ENCODE measurements around the gene FAM171A2.
"Not testable (repeated sequence)": the region's sequence is repeated elsewhere in the genome, so short reads cannot be mapped to it uniquely, and the experiment has no call there.

The FAM171A2 gene

DNA sequence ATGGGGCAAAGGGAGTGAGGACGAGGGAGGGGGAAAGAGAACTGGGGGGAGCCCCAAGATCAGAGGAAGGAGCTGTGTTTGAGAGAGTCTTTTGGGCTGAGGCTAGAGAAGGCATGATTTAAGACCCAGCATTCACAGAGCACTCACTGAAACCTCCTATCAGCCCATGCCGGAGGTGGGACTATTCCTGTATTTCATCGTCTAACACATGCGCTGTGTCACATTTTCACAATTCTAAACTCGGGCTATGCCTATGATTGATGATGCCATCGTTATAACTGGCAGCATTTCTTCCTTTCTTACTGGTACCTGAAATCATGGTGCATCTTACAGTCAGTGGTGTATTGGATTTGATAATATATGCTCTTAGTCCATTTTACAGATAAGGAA lies 3.5 kb downstream of the FAM171A2 start:
- no peak for DNase-seq

GRCh38 chr17:44359458-44360143 lies 4.1 kb downstream of the FAM171A2 start:
- DNase-seq, result no peak

DNA sequence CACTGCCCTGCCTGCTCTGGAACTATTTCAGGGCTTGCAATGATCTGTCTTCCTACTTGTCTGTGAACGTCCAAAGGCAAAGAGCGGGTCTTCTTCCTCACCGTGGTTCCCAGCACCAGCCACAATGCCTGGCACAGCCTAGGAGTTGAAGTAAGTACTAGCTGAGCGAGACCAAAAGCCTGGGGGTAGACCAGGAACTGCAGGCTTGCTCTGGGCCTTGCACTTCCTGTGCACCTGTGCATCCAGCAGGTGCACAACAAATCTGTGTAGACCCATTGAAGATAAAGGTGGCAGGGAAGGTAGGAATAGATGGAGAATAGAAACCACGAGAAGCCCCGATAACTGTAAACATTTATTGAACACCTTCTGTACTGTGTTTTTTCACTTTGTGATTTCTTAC lies 4.6 kb downstream of the FAM171A2 start:
- DNase-seq, result no peak

GRCh38 chr17:44358066-44358465 lies 5.6 kb downstream of the FAM171A2 start:
- DNase-seq, result no peak

DNA sequence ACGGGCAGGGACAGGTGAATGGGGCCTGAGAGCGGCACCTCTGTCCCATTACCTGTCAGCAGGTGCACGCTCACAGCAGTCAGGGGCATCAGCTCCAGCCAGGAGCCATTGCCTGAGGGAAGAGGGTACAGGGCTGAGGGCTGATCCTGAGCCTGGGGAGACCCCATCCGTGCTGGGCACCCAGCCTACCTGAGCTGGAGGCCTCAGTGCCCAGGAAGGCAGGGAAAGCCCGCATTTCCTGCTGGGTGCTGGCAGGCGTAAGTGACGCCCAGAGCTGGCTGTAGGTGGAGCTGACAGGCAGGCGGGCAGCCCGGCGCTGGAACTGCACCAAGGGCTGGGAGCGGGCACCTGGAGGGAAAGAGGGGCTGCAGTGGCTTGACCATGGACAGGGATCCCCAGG lies 7.4 kb downstream of the FAM171A2 start:
- DNase-seq, result no peak

- no peak for DNase-seq
Observed at GRCh38 chr17:44355642-44356099, 8.0 kb downstream of the FAM171A2 start.

GRCh38 chr17:44354582-44355561 lies 8.8 kb downstream of the FAM171A2 start:
- no peak for DNase-seq

- no peak for DNase-seq
Observed at GRCh38 chr17:44353672-44354331, 9.9 kb downstream of the FAM171A2 start.

DNA sequence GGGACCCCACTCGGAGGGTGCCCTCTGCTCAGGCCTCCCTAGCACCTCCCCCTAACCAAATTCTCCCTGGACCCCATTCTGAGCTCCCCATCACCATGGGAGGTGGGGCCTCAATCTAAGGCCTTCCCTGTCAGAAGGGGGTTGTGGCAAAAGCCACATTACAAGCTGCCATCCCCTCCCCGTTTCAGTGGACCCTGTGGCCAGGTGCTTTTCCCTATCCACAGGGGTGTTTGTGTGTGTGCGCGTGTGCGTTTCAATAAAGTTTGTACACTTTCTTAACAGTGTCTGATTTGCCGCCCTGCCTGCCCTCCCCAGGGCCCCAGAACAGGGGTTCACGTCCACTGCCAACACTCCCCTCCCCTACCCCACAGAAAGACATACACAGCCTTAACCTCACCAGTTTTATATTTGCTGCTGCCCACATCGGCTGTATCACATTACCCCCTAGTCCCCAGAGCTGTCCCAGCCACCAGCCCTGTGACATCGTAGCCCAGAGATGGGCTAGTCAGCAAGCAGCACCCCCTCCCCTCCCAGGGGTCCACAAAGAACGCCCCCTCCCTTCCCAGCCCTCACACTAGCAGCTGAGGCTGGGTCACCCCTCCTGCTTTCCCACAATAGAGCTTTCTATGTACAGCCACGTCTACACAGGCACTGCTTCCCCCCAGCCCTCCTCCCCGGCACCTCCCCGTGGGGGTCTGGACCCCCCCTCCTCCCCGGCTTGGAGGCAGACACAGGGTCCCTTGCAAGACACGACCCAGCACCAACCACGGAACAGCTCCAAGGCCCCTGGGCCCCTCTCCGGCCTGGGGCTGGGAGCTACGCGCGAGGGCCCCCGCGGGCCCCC lies 10.6 kb downstream of the FAM171A2 start:
- DNase-seq, result no peak

DNA sequence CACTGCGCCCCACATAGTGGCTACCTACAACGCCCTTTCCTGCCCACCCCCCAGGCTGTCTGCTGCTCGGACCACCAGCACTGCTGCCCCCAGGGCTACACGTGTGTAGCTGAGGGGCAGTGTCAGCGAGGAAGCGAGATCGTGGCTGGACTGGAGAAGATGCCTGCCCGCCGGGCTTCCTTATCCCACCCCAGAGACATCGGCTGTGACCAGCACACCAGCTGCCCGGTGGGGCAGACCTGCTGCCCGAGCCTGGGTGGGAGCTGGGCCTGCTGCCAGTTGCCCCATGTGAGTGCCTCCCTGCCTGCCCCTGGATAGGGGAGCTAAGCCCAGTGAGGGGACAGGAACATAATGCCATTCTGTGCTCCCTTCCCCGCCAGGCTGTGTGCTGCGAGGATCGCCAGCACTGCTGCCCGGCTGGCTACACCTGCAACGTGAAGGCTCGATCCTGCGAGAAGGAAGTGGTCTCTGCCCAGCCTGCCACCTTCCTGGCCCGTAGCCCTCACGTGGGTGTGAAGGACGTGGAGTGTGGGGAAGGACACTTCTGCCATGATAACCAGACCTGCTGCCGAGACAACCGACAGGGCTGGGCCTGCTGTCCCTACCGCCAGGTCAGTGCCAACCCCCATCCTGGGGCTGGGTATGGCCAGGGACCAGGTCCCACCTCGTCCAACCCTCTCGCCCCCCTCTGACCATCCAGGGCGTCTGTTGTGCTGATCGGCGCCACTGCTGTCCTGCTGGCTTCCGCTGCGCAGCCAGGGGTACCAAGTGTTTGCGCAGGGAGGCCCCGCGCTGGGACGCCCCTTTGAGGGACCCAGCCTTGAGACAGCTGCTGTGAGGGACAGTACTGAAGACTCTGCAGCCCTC lies 11.5 kb downstream of the FAM171A2 start:
- no peak for DNase-seq

DNA sequence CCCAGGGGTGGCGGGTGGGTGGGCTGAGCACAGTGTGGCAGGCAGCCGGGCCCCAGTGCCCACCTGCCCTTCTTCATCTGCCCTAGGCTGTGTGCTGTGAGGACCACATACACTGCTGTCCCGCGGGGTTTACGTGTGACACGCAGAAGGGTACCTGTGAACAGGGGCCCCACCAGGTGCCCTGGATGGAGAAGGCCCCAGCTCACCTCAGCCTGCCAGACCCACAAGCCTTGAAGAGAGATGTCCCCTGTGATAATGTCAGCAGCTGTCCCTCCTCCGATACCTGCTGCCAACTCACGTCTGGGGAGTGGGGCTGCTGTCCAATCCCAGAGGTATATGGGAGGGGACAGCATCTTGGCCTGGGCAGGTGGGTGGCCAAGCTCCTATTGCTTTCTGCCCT lies 12.2 kb downstream of the FAM171A2 start:
- DNase-seq, result no peak

DNA sequence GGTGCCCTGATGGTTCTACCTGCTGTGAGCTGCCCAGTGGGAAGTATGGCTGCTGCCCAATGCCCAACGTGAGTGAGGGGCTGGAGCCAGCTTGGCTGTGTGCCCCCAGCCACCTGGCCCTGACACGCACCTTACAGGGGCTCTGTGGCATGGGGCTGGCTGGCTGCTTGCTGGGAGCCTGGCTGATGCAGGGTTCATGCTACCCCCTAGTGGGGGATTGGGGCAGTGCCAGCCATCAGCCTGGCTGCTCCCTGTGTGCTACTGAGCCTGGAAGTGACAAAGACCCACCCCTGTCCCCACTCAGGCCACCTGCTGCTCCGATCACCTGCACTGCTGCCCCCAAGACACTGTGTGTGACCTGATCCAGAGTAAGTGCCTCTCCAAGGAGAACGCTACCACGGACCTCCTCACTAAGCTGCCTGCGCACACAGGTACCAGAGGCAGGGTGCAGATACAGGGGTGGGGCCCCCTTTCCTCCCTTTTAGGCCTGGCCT lies 12.9 kb downstream of the FAM171A2 start:
- peak; percentile 31 for DNase-seq

- DNase-seq, result no peak
Observed at GRCh38 chr17:44349553-44350070, 14.0 kb downstream of the FAM171A2 start.

- no peak for DNase-seq
Observed at GRCh38 chr17:44348988-44349364, 14.7 kb downstream of the FAM171A2 start.

DNA sequence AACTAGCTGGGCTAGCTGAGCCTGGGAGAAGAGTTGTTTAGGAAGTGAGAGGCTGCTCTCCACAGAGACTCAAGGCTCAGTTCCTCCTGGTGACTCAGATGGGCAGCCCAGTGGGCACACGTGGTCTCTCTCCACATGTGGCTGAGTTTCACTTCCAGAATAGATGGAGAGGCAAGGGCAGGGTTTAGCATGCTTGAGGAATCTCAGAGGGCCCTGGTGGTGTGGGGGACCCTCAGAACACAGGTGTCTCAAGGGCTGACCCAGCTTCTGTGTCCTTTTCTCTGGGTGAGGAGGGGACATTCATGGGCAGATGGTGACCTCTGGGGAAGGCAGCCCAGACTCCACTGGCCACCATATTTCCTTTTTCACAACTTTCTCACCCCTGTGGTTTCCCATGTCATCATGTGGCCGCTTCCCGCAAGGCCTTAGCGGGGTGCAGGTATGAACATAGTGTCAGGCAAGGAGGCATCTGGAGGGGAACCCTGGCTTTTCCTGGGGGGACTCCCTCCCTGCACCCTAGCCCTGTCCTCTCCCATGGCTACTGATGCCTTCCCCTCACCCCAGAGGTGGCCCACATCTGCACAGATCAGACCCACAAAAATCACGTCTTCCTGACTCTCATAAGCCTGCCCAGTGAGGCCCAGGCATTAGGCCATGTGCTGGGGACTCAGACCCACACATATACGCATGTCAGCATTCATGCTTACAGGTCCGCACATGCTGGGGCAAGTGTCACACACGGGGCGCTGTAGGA lies 15.2 kb downstream of the FAM171A2 start:
- DNase-seq, result no peak

DNA sequence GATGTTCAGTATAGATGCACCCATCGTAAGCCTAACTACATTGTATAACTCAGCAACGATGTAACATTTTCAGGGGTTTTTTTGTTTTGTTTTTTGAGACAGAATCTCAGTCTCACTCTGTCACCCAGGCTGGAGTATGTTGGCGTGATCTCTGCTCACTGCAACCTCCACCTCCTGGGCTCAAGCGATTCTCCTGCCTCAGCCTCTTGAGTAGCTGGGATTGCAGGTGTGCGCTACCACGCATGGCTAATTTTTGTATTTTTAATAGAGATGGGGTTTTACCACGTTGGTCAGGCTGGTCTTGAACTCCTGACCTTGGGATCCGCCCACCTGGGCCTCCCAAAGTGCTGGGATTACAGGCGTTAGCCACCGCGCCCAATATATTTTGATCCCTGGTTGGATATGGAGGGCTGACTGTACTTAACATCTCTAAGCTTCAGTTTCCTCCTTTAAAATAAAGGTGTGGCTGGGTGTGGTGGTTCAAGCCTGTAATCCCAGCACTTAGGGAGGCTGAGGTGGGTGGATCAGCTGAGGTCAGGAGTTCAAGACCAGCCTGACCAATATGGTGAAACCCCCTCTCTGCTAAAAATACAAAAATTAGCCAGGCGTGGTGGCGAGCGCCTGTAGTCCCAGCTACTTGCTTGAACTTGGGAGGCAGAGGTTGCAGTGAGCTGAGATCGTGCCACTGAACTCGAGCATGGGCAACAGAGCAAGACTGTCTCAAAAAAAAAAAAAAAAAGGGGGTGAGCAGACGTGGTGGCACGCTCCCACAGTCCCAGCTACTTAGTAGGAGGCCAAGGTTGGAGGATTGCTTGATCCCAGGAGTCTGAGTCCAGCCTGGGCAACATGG lies 16.2 kb downstream of the FAM171A2 start:
- not testable (repeated sequence) for DNase-seq

GRCh38 chr17:44346064-44346844 lies 17.4 kb downstream of the FAM171A2 start:
- DNase-seq, result no peak

- DNase-seq, result peak; percentile 79
Observed at GRCh38 chr17:44345454-44346026, 18.1 kb downstream of the FAM171A2 start.
